ENCODE results near the gene MAN1B1. TPM values are rescaled to one million over a fixed set of nuclear protein-coding genes. Genes with fewer than 3 reads are reported as not detected.
"Not testable (repeated sequence)": the region's sequence is repeated elsewhere in the genome, so short reads cannot be mapped to it uniquely, and the experiment has no call there.

MAN1B1 gene
- total and polyA plus RNA-seq, 4 experiments from 2014 or later: 35.4 to 71.0 (median 50.4) TPM

- Mint-ChIP-seq H3K4me3 (peak overlapping the region in 1 of 8 donors; percentile 39), H3K4me1 (no peaks in the 10 kb centered on the region), H3K27ac (no peak overlapping the region), H3K27me3 (peaks cover 0 to 2% of the 10 kb centered on the region in 2 donors), H3K36me3 (no peaks in the 10 kb centered on the region), H3K9me3 (no peaks in the 10 kb centered on the region)
- H3K27ac ChIP-seq (ENCODE audit: low read depth, low read length): no peak overlapping the region
- CTCF ChIA-PET (ENCODE audit: partially characterized antibody): interaction anchor here (0.5 to 3.0 kb wide), 3 partner anchors 10 to 134 kb away, joined by 3 to 12 read pairs (median 11); no protein-coding TSS in a partner anchor
- H3K4me3 ChIP-seq (ENCODE audit: low read length in 2 of 2): no peak overlapping the region
- peaks cover 6% of the 10 kb centered on the region for H3K27me3 ChIP-seq (ENCODE audit: insufficient read depth, low read length)
- POLR2A ChIA-PET (ENCODE audit: partially characterized antibody): no interaction called here
- DNase-seq: no peak
- no peaks in the 10 kb centered on the region for H3K9me3 ChIP-seq (ENCODE audit: control insufficient read depth in 1 of 2, low read length in 2 of 2)
- H3K4me1 ChIP-seq (ENCODE audit: insufficient read depth, low read length): peaks cover 11% of the 10 kb centered on the region
- H3K36me3 ChIP-seq (ENCODE audit: insufficient read depth, low read length): no peaks in the 10 kb centered on the region
- intact Hi-C loops (cut with micrococcal nuclease): no loop called here
These were observed 29.2 kb upstream of the MAN1B1 start for GRCh38 chr9:137057545-137057944.

DNA sequence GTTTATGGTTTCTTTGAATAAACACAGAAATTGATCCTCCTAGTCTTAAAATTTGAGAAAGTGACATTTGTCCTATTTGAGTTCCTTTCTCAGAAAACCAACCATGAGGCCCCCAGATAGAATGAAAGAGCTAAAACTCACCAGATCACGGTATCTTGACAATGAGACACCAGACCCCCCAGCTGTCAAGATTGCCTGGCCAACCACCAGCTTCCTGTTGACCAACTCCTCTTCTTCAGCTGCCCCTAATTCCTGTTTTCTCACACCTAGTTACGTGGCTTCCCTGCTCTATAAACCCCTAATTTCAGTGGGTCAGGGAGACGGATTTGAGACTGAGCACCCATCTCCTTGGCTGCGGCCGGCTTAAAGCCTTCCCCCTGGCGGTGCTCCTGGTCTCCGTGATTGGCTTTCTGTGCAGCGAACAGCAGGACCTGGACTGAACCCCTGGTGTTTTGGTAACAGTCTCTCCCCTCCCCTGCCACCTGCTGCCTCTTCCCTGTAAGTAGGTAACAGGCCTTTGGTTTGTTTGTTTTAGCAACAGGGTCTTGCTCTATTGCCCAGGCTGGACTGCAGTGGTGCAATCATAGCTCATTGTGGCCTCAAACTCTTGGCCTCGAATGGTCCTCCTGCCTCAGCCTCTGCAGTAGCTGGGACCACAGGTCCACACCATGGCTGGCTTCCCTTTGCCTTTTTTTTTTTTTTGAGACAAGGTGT, 28.1 kb upstream of the MAN1B1 start:
- no peaks in the 10 kb centered on the region for H3K4me1 Mint-ChIP-seq
- H3K4me3 Mint-ChIP-seq: no peak overlapping the region
- H3K27ac Mint-ChIP-seq: no peak overlapping the region
- Histone ChIP-seq H3K4me1 (ENCODE audit: insufficient read depth, low read length) (peaks cover 1% of the 10 kb centered on the region), H3K4me3 (ENCODE audit: low read length in 2 of 2) (no peak overlapping the region), H3K27ac (ENCODE audit: low read depth, low read length) (no peak overlapping the region), H3K9me3 (ENCODE audit: control insufficient read depth in 1 of 2, low read length in 2 of 2) (no peaks in the 10 kb centered on the region), H3K27me3 (ENCODE audit: insufficient read depth, low read length) (no peaks in the 10 kb centered on the region), H3K36me3 (ENCODE audit: insufficient read depth, low read length) (no peaks in the 10 kb centered on the region)
- H3K27me3 Mint-ChIP-seq: no peaks in the 10 kb centered on the region
- no peaks in the 10 kb centered on the region for H3K36me3 Mint-ChIP-seq
- H3K9me3 Mint-ChIP-seq: no peaks in the 10 kb centered on the region
- ChIA-PET CTCF (ENCODE audit: partially characterized antibody) (interaction anchor here (0.9 to 3.0 kb wide), 4 partner anchors 8 to 29 kb away, joined by 3 to 12 read pairs (median 10); no protein-coding TSS in a partner anchor), POLR2A (ENCODE audit: partially characterized antibody) (no interaction called here)
- no peak for DNase-seq
- intact Hi-C loops (cut with micrococcal nuclease): no loop called here

GRCh38 chr9:137062384-137062783, 24.4 kb upstream of the MAN1B1 start:
- Histone ChIP-seq H3K36me3 (ENCODE audit: insufficient read depth, low read length) (no peaks in the 10 kb centered on the region), H3K27me3 (ENCODE audit: insufficient read depth, low read length) (no peaks in the 10 kb centered on the region), H3K4me3 (ENCODE audit: low read length in 2 of 2) (no peak overlapping the region), H3K4me1 (ENCODE audit: insufficient read depth, low read length) (no peaks in the 10 kb centered on the region), H3K27ac (ENCODE audit: low read depth, low read length) (no peak overlapping the region), H3K9me3 (ENCODE audit: control insufficient read depth in 1 of 2, low read length in 2 of 2) (no peaks in the 10 kb centered on the region)
- no peak for DNase-seq
- ChIA-PET POLR2A (ENCODE audit: partially characterized antibody) (no interaction called here), CTCF (ENCODE audit: partially characterized antibody) (interaction anchor here (1.7 kb wide), 1 partner anchor 33 kb away, joined by 12 read pairs; no protein-coding TSS in a partner anchor)
- no peak overlapping the region for H3K27ac Mint-ChIP-seq
- no peaks in the 10 kb centered on the region for H3K9me3 Mint-ChIP-seq
- no peaks in the 10 kb centered on the region for H3K36me3 Mint-ChIP-seq
- intact Hi-C loops (cut with micrococcal nuclease): no loop called here
- H3K4me3 Mint-ChIP-seq: no peak overlapping the region
- no peaks in the 10 kb centered on the region for H3K27me3 Mint-ChIP-seq
- H3K4me1 Mint-ChIP-seq: peaks cover 0 to 3% (median 3%) of the 10 kb centered on the region in 4 donors

DNA sequence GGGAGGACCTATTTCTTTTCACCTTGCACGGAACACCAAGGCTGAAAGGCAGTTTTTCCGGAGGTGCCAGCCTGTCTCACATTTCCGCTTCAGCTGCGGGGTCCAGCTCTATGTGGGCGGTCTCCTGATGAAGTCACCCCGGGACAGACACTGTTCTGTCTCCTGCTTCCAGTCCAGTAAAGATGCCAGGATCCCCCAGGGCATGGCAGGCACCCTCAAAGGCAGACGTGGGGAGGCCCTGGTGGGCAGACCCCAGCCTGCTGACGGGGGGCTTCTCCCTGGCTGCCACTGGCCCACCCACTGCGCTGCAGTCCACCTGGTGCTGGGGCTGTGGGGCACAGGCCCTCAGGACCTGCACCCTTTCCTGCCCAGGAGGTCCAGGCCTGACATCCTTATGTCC, 24.0 kb upstream of the MAN1B1 start:
- H3K36me3 ChIP-seq (ENCODE audit: insufficient read depth, low read length); POLR2A ChIA-PET (ENCODE audit: partially characterized antibody); H3K36me3 Mint-ChIP-seq; H3K4me3 Mint-ChIP-seq; H3K27me3 Mint-ChIP-seq; H3K9me3 Mint-ChIP-seq; H3K27me3 ChIP-seq (ENCODE audit: insufficient read depth, low read length); H3K4me1 Mint-ChIP-seq; H3K9me3 ChIP-seq (ENCODE audit: control insufficient read depth in 1 of 2, low read length in 2 of 2); H3K27ac ChIP-seq (ENCODE audit: low read depth, low read length); intact Hi-C loops (cut with micrococcal nuclease); H3K4me1 ChIP-seq (ENCODE audit: insufficient read depth, low read length); H3K4me3 ChIP-seq (ENCODE audit: low read length in 2 of 2); DNase-seq; H3K27ac Mint-ChIP-seq: not testable (repeated sequence)
- CTCF ChIA-PET (ENCODE audit: partially characterized antibody): interaction anchor here (1.7 kb wide), 1 partner anchor 33 kb away, joined by 12 read pairs; no protein-coding TSS in a partner anchor

DNA sequence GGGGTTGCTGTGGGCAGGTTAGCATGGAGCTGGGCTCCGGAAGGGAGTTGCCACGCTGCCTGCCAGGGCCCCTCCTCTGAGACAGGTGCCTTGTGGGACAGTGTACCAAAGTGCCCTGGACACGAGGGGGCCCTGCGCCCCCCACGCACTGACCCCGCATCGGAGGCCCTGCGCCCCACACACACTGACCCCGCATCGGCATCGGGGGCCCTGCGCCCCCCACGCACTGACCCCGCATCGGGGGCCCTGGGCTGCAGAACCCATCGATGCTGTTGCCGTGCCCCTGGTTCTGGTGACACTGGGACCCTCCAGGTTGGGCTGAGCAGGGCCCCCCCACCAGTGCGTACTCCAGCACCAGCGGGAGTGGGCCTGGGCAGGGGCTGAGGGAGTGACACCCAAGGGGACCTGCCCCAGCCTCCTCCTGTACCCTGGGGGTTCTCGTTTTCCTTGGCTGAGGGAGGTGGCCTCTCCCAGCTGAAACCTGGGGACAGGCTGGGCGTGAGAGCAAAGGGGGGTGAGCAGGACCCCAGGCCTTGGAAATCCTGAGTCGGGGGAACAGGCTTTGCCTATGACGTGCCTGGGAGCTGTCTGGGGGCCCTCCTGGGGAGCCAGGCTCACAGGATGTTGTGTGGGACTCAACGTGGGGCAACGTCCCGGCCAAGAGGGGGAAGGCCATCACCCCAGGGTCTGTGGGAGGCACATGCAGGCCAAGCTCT, 23.3 kb upstream of the MAN1B1 start:
- no peaks in the 10 kb centered on the region for H3K36me3 ChIP-seq (ENCODE audit: insufficient read depth, low read length)
- H3K27me3 ChIP-seq (ENCODE audit: insufficient read depth, low read length): no peaks in the 10 kb centered on the region
- Mint-ChIP-seq H3K27me3 (peaks cover 0 to 4% of the 10 kb centered on the region in 2 donors), H3K9me3 (no peaks in the 10 kb centered on the region), H3K36me3 (no peaks in the 10 kb centered on the region), H3K4me1 (peaks cover 4 to 10% (median 7%) of the 10 kb centered on the region in 4 donors), H3K27ac (no peak overlapping the region), H3K4me3 (no peak overlapping the region)
- intact Hi-C loops (cut with micrococcal nuclease): no loop called here
- ChIA-PET CTCF (ENCODE audit: partially characterized antibody) (interaction anchor here (0.9 to 3.8 kb wide), 16 partner anchors 8 to 277 kb away, joined by 3 to 29 read pairs (median 5); partner anchors contain the start of genes MAN1B1, NPDC1 and UAP1L1), POLR2A (ENCODE audit: partially characterized antibody) (interaction anchor here (0.7 to 1.7 kb wide), 3 partner anchors 11 to 23 kb away, joined by 3 to 4 read pairs (median 4); partner anchors contain the start of genes MAN1B1 and NPDC1)
- H3K9me3 ChIP-seq (ENCODE audit: control insufficient read depth in 1 of 2, low read length in 2 of 2): no peaks in the 10 kb centered on the region
- no peak overlapping the region for H3K4me3 ChIP-seq (ENCODE audit: low read length in 2 of 2)
- H3K27ac ChIP-seq (ENCODE audit: low read depth, low read length): no peak overlapping the region
- peaks cover 6% of the 10 kb centered on the region for H3K4me1 ChIP-seq (ENCODE audit: insufficient read depth, low read length)
- no peak for DNase-seq

- no peaks in the 10 kb centered on the region for H3K36me3 Mint-ChIP-seq
- POLR2A ChIA-PET (ENCODE audit: partially characterized antibody): interaction anchor here (0.7 to 1.7 kb wide), 3 partner anchors 12 to 22 kb away, joined by 3 to 4 read pairs (median 4); partner anchors contain the start of genes MAN1B1 and NPDC1
- H3K36me3 ChIP-seq (ENCODE audit: insufficient read depth, low read length): no peaks in the 10 kb centered on the region
- H3K27me3 ChIP-seq (ENCODE audit: insufficient read depth, low read length): no peaks in the 10 kb centered on the region
- no peaks in the 10 kb centered on the region for H3K9me3 ChIP-seq (ENCODE audit: control insufficient read depth in 1 of 2, low read length in 2 of 2)
- intact Hi-C loops (cut with micrococcal nuclease): no loop called here
- peaks cover 4 to 10% (median 7%) of the 10 kb centered on the region in 4 donors for H3K4me1 Mint-ChIP-seq
- no peak overlapping the region for H3K4me3 Mint-ChIP-seq
- peak in 3 of 5 donors; percentile 34 to 56 (median 40) for DNase-seq
- CTCF ChIA-PET (ENCODE audit: partially characterized antibody): interaction anchor here (0.9 to 4.5 kb wide), 19 partner anchors 8 to 278 kb away, joined by 3 to 30 read pairs (median 5); partner anchors contain the start of genes ABCA2, MAN1B1, NPDC1 and UAP1L1
- H3K9me3 Mint-ChIP-seq: no peaks in the 10 kb centered on the region
- H3K27ac ChIP-seq (ENCODE audit: low read depth, low read length): no peak overlapping the region
- H3K4me3 ChIP-seq (ENCODE audit: low read length in 2 of 2): no peak overlapping the region
- peaks cover 0 to 4% of the 10 kb centered on the region in 2 donors for H3K27me3 Mint-ChIP-seq
- H3K4me1 ChIP-seq (ENCODE audit: insufficient read depth, low read length): peaks cover 11% of the 10 kb centered on the region
- H3K27ac Mint-ChIP-seq: peak overlapping the region in 2 of 7 donors; percentile 41 to 53
These were observed 22.5 kb upstream of the MAN1B1 start for GRCh38 chr9:137064027-137064879.
